GM13976 (cell line): ENCODE results near the gene RANBP17.
"Not testable (repeated sequence)": the region's sequence is repeated elsewhere in the genome, so short reads cannot be mapped to it uniquely, and the experiment has no call there.

ENCODE experiments used
- DNase-seq: peaks from one replicate; pipeline ENCODE4 v3.0.0; 2012; ENCODE audit warnings: low spot score
- in situ Hi-C: fragments of 300-500 bp; cut with MboI; formaldehyde crosslinking; loops from one replicate; pipeline ENCODE4 v1.12.0; 2022; ENCODE audit warnings: low sequenced_read_pairs, mixed read lengths, inconsistent platforms; ENCODE audit not compliant: unreplicated experiment
- TF ChIP-seq, protein P1 (sequence below): IDR thresholded peaks from 2 replicates; pipeline ENCODE4 v1.5.1; 2012; ENCODE audit warnings: borderline replicate concordance, mild to moderate bottlenecking; ENCODE audit not compliant: insufficient read depth; ENCODE audit errors: extremely low read depth, missing control alignments, control extremely low read depth

RANBP17 gene

DNA sequence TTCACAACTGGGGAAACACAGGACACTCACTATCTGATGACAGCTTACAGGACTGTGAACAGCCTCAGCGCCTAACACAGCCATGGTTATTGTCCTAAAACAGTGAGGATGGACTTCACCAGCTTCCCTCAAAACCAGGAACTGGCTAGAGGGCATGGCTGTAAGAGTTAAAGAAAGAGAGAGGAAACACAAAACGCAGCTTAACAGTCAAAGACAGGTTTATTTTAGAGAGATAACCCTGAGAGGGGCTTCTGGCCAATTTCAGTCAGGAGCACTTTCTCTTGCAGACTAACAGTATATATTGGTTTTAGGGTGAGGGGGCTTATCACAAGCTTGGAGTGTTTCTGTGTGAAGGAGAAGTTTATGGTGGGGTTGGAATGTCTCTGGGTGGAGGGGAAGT is 35.7 kb upstream of the RANBP17 start:
- DNase-seq = no peak
- in situ Hi-C loops = no loop called here
- TF ChIP-seq, protein P1, sequence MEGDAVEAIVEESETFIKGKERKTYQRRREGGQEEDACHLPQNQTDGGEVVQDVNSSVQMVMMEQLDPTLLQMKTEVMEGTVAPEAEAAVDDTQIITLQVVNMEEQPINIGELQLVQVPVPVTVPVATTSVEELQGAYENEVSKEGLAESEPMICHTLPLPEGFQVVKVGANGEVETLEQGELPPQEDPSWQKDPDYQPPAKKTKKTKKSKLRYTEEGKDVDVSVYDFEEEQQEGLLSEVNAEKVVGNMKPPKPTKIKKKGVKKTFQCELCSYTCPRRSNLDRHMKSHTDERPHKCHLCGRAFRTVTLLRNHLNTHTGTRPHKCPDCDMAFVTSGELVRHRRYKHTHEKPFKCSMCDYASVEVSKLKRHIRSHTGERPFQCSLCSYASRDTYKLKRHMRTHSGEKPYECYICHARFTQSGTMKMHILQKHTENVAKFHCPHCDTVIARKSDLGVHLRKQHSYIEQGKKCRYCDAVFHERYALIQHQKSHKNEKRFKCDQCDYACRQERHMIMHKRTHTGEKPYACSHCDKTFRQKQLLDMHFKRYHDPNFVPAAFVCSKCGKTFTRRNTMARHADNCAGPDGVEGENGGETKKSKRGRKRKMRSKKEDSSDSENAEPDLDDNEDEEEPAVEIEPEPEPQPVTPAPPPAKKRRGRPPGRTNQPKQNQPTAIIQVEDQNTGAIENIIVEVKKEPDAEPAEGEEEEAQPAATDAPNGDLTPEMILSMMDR = no peak

DNA sequence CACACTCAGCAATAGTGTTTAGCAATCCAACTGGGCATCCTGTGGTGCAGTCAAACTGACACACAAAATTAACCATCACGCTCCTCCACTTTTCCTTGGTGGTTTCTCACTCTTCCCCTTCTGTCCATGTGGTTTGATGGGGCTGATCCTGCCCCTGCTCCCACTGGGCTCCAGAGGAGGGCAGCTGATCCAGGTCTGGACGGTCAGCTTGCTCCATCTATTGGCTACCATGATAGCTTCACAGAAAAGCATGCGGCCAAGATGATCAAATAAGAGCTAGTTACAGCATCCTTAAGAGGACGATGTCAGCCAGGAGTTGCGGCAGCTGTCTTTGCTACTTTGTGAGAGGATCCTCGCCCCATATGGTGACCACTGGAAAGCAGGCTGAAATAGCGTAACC is 29.6 kb upstream of the RANBP17 start:
- in situ Hi-C loops = no loop called here
- DNase-seq = no peak
- TF ChIP-seq, protein P1 = no peak

GRCh38 chr5:170833981-170834380 is 27.8 kb upstream of the RANBP17 start:
- in situ Hi-C loops = not testable (repeated sequence)

DNA sequence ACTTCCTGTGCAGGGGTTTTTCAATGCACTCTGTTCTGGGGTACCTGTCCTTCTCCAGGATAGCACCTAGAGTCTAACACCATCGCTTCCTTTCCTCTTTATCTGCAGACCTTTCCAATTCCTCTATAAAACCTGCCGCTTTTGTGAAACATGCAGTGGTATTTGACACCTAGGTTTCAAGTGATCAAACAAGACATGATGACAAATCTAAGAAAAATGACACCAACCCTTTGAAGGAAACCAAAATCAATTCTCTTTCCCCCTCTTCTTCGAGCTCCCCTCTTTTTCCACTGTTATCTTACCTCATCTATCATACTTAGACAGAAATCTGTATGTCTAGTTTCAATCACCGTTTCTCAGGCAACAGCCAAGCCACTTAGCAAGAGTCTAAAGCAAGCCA is 25.6 kb upstream of the RANBP17 start:
- TF ChIP-seq, protein P1 = no peak
- no peak for DNase-seq
- in situ Hi-C loops = no loop called here

More at GRCh38 chr5:170833981-170834380, 27.8 kb upstream of the RANBP17 start:
- DNase-seq = not testable (repeated sequence)

DNA sequence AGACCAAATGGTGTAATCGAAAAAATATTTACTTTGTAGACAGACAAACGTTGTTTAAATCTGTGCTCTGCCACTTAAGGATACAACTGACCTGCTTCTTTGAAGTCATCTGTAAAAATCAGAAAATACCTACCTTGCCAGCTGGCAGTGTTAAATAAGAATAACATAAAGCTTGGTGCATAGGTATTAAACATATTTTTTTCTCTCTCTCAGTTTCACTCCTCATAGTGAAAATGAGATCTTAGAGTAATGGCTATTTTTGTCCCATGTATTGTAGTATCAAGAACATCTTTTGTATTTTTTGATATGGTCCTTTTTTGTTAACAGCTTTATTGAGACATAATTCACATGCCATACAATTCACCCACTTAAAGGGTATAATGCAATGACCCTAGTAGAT is 17.9 kb upstream of the RANBP17 start:
- TF ChIP-seq, protein P1 = no peak
- DNase-seq = no peak
- in situ Hi-C loops = no loop called here

GRCh38 chr5:170844651-170845050 is 17.2 kb upstream of the RANBP17 start:
- TF ChIP-seq, protein P1 = no peak
- DNase-seq = no peak
- in situ Hi-C loops = no loop called here

DNA sequence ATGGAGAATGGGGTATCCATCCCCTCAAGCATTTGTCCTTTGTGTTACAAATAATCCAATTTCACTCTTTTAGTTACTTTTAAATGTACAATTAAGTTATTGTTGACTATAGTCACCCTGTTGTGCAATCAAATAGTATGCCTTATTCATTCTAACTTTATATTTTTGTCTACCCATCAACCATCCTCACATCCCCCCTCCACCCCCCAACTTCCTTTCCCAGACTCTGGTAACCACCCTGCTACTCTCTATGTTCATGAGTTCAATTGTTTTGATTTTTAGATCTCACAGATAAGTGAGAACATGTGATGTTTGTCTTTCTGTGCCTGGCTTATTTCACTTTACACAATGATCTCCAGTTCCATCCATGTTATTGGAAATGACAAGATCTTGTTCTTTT is 15.4 kb upstream of the RANBP17 start:
- in situ Hi-C loops = no loop called here
- DNase-seq = no peak
- TF ChIP-seq, protein P1 = no peak

- in situ Hi-C loops = no loop called here
- no peak for DNase-seq
- TF ChIP-seq, protein P1 = no peak
Observed at GRCh38 chr5:170846846-170847245, 15.0 kb upstream of the RANBP17 start.
